DND-41 (cell line): Measurements from ENCODE around the gene DLG2.

Source experiments
- ATAC-seq: fragments of 200-7000 bp; cut with Tn5 transposase; 3 replicates; pipeline ENCODE4 v1.9.1; 2021; ENCODE audit warnings: low read depth; ENCODE audit not compliant: insufficient read depth
- DNase-seq: peaks from one replicate; pipeline ENCODE4 v3.0.0-alpha.2; 2020
- H2AFZ ChIP-seq: 2 replicates; pipeline ENCODE4 v1.6.0; 2012; ENCODE audit warnings: low read depth, low read length
- H3K27ac ChIP-seq: 2 replicates; pipeline ENCODE4 v1.5.1; 2012; ENCODE audit warnings: low read length, inconsistent platforms
- H3K27me3 ChIP-seq: fragments of 200-600 bp; sonication (generic); 2 replicates; pipeline ENCODE4 v1.6.0; 2012; ENCODE audit warnings: low read length, mild to moderate bottlenecking, inconsistent platforms; ENCODE audit not compliant: insufficient read depth, poor library complexity
- H3K36me3 ChIP-seq: 2 replicates; pipeline ENCODE4 v1.5.1; 2012; ENCODE audit warnings: low read length, inconsistent platforms; ENCODE audit not compliant: insufficient read depth
- H3K4me1 ChIP-seq: 2 replicates; pipeline ENCODE4 v1.5.1; 2012; ENCODE audit warnings: mild to moderate bottlenecking, low read length; ENCODE audit not compliant: insufficient read depth
- H3K4me2 ChIP-seq: 2 replicates; pipeline ENCODE4 v1.6.0; 2012; ENCODE audit warnings: mild to moderate bottlenecking, moderate library complexity, low read length, inconsistent platforms; ENCODE audit not compliant: insufficient read depth
- H3K4me3 ChIP-seq, 2 experiments: fragments of 200-600 bp in 1 of 2; shearing (Covaris generic) in 1 of 2; 2 replicates each; pipeline ENCODE4 v1.5.1; 2012 to 2016; ENCODE audit warnings: inconsistent platforms in 2 of 2, low read length in 2 of 2, mild to moderate bottlenecking in 2 of 2, low read depth in 1 of 2, moderate library complexity in 1 of 2
- H3K79me2 ChIP-seq: 2 replicates; pipeline ENCODE4 v1.6.0; 2012; ENCODE audit warnings: low read length, inconsistent platforms; ENCODE audit not compliant: insufficient read depth
- H3K9ac ChIP-seq: 2 replicates; pipeline ENCODE4 v1.6.0; 2012; ENCODE audit warnings: low read depth, mild to moderate bottlenecking, inconsistent platforms, low read length, moderate library complexity
- H3K9me3 ChIP-seq: 2 replicates; pipeline ENCODE4 v1.5.1; 2012; ENCODE audit warnings: low read length, moderate library complexity, mild to moderate bottlenecking, inconsistent platforms; ENCODE audit not compliant: insufficient read depth, severe bottlenecking
- H4K20me1 ChIP-seq: 2 replicates; pipeline ENCODE4 v1.6.0; 2012; ENCODE audit warnings: low read length; ENCODE audit not compliant: insufficient read depth
- CTCF ChIP-seq: IDR thresholded peaks from 2 replicates; pipeline ENCODE4 v1.5.1; 2012; ENCODE audit warnings: borderline replicate concordance, low read length, moderate library complexity, mild to moderate bottlenecking; ENCODE audit not compliant: poor library complexity, severe bottlenecking; ENCODE audit errors: extremely low read depth
- EZH2 ChIP-seq: IDR thresholded peaks from 3 replicates; pipeline ENCODE4 v1.6.1; 2012; ENCODE audit warnings: borderline replicate concordance, low read depth, mild to moderate bottlenecking, moderate library complexity, low read length, inconsistent platforms; ENCODE audit not compliant: severe bottlenecking

Gene DLG2

GRCh38 chr11:84906995-84907394, 720.1 kb downstream of the DLG2 start:
- Histone ChIP-seq H3K27me3 (no peaks in the 10 kb centered on the region), H4K20me1 (no peaks in the 10 kb centered on the region), H3K36me3 (no peaks in the 10 kb centered on the region), H3K4me1 (no peaks in the 10 kb centered on the region), H3K9ac (no peak overlapping the region), H2AFZ (no peak overlapping the region), H3K9me3 (no peaks in the 10 kb centered on the region), H3K27ac (no peak overlapping the region), H3K4me2 (no peak overlapping the region), H3K79me2 (no peaks in the 10 kb centered on the region), H3K4me3 (no peak overlapping the region)
- TF ChIP-seq EZH2 (no peak), CTCF (no peak)
- no peak for ATAC-seq
- no peak for DNase-seq

GRCh38 chr11:84905411-84905810, 721.7 kb downstream of the DLG2 start:
- H3K4me1 ChIP-seq, result no peaks in the 10 kb centered on the region
- no peaks in the 10 kb centered on the region for H3K79me2 ChIP-seq
- H3K9ac ChIP-seq, result no peak overlapping the region
- no peaks in the 10 kb centered on the region for H4K20me1 ChIP-seq
- DNase-seq (no peak), ATAC-seq (no peak)
- no peak overlapping the region for H3K27ac ChIP-seq
- no peak for TF ChIP-seq CTCF
- no peak for TF ChIP-seq EZH2
- no peak overlapping the region for H3K4me3 ChIP-seq
- H3K9me3 ChIP-seq, result no peaks in the 10 kb centered on the region
- no peaks in the 10 kb centered on the region for H3K27me3 ChIP-seq
- H3K4me2 ChIP-seq, result no peak overlapping the region
- H3K36me3 ChIP-seq, result no peaks in the 10 kb centered on the region
- H2AFZ ChIP-seq, result no peak overlapping the region

GRCh38 chr11:84902445-84902844, 724.7 kb downstream of the DLG2 start:
- H3K4me1 ChIP-seq, result no peaks in the 10 kb centered on the region
- TF ChIP-seq CTCF, result no peak
- no peak for TF ChIP-seq EZH2
- H4K20me1 ChIP-seq, result no peaks in the 10 kb centered on the region
- H3K27ac ChIP-seq, result no peak overlapping the region
- no peak for ATAC-seq
- no peak overlapping the region for H2AFZ ChIP-seq
- H3K27me3 ChIP-seq, result no peaks in the 10 kb centered on the region
- H3K9me3 ChIP-seq, result no peaks in the 10 kb centered on the region
- H3K36me3 ChIP-seq, result no peaks in the 10 kb centered on the region
- H3K4me2 ChIP-seq, result no peak overlapping the region
- no peak overlapping the region for H3K4me3 ChIP-seq
- no peaks in the 10 kb centered on the region for H3K79me2 ChIP-seq
- no peak overlapping the region for H3K9ac ChIP-seq
- DNase-seq, result no peak

GRCh38 chr11:84901991-84902390, 725.2 kb downstream of the DLG2 start:
- no peak overlapping the region for H3K4me2 ChIP-seq
- TF ChIP-seq EZH2 (no peak), CTCF (no peak)
- H3K9me3 ChIP-seq, result no peaks in the 10 kb centered on the region
- no peaks in the 10 kb centered on the region for H3K27me3 ChIP-seq
- H3K36me3 ChIP-seq, result no peaks in the 10 kb centered on the region
- H3K9ac ChIP-seq, result no peak overlapping the region
- no peaks in the 10 kb centered on the region for H4K20me1 ChIP-seq
- H3K79me2 ChIP-seq, result no peaks in the 10 kb centered on the region
- no peak for DNase-seq
- no peaks in the 10 kb centered on the region for H3K4me1 ChIP-seq
- no peak overlapping the region for H2AFZ ChIP-seq
- no peak overlapping the region for H3K27ac ChIP-seq
- no peak for ATAC-seq
- no peak overlapping the region for H3K4me3 ChIP-seq
